Thoracic aorta (tissue), 2 donors: ENCODE data around the gene ZNF211. TPM values are rescaled to one million over a fixed set of nuclear protein-coding genes. Genes with fewer than 3 reads are reported as not detected.

ENCODE experiments used
- ATAC-seq: fragments of 150-250 bp; one replicate; pipeline ENCODE4 v1.8.0; 2017; ENCODE audit warnings: low read depth; ENCODE audit not compliant: insufficient number of reproducible peaks, low FRiP score
- DNase-seq: peaks from one replicate; pipeline ENCODE4 v3.0.0-alpha.2; 2020; ENCODE audit warnings: low spot score
- H3K27ac ChIP-seq, 2 donors: fragments of 200-600 bp; sonication (generic); 1 replicate in 1 of 2; 2 replicates in 1 of 2; pipeline ENCODE4 v1.5.1; 2016; ENCODE audit warnings: mild to moderate bottlenecking in 2 of 2, moderate library complexity in 2 of 2
- H3K27me3 ChIP-seq: fragments of 200-600 bp; sonication (generic); replicated peaks from 2 replicates; pipeline ENCODE4 v1.6.0; 2016; ENCODE audit warnings: mild to moderate bottlenecking; ENCODE audit not compliant: insufficient read depth
- H3K36me3 ChIP-seq: fragments of 200-600 bp; sonication (generic); one replicate; pipeline ENCODE4 v1.5.1; 2016
- H3K4me1 ChIP-seq, 2 donors: fragments of 200-600 bp; sonication (generic); 1 replicate in 1 of 2; 2 replicates in 1 of 2; pipeline versions ENCODE4 v1.5.1 to v1.6.0; 2016; ENCODE audit warnings: low read depth in 2 of 2, mild to moderate bottlenecking in 1 of 2; ENCODE audit not compliant: control insufficient read depth in 1 of 2
- H3K4me3 ChIP-seq: fragments of 200-600 bp; sonication (generic); 2 replicates; pipeline ENCODE4 v1.5.1; 2016; ENCODE audit warnings: mild to moderate bottlenecking
- H3K9me3 ChIP-seq: fragments of 200-600 bp; sonication (generic); 2 replicates; pipeline ENCODE4 v1.5.1; 2016
- CTCF ChIP-seq: fragments of 200-600 bp; sonication (generic); IDR thresholded peaks from one replicate; pipeline ENCODE4 v1.5.1; 2019; ENCODE audit warnings: antibody characterized with exemption
- total RNA-seq, 2 donors: library from RNA; depleted of rRNA; stranded (reverse); fragments of >200 nt; gene quantifications; one replicate each; pipeline versions ENCODE4 v1.1.0 to v1.2.3, GENCODE V29; 2016

Gene ZNF211
- total RNA-seq, 2 donors from 2014 or later, result 12.5 to 15.7 TPM

DNA sequence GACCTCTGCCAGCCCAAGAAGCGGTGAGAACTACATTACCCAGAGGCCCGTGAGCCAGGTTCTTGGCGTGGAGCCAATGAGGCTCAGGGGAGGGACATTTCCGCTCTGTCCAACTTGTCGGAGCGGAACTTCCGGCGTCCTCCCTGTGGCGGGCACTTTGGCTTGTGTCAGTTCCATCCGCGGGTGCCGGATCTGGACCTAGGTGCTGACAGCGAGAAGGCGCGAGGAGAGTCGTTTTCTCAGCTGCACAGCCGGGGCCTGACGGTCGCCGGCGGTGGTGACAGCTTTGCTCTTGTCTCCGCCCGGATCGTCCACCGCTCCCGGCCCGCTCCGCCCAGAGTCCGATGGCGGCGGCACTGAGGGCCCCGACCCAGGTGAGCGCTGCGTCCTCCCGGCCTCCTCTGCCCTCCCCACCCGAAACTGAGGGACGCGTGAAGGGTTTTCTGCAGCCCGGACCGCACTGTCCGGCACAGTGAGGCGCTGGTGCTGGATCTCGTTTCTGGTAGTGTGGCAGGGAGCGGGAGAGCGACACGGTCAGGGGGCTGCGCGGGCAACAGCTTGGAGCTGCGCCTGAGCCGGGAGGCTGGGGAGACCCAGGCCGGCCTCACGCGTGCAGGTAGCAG is 33.1 kb upstream of the ZNF211 start, which contains the start of gene ZNF530:
ZNF530 (plus strand) TSS at position 125 of the 623 bp plus-strand sequence. CDS start 4,461 bp downstream, outside the sequence.
- H3K4me1 ChIP-seq, result peaks cover 4 to 6% of the 10 kb centered on the region in 2 donors
- H3K9me3 ChIP-seq, result peaks cover 25% of the 10 kb centered on the region
- DNase-seq (peak; percentile 82), ATAC-seq (peak; percentile 50)
- H3K36me3 ChIP-seq, result peaks cover 19% of the 10 kb centered on the region
- no peaks in the 10 kb centered on the region for H3K27me3 ChIP-seq
- no peak within 1 kb of the TSS for H3K27ac ChIP-seq
- TF ChIP-seq CTCF, result no peak
- peak within 1 kb of the TSS; percentile 78 for H3K4me3 ChIP-seq

DNA sequence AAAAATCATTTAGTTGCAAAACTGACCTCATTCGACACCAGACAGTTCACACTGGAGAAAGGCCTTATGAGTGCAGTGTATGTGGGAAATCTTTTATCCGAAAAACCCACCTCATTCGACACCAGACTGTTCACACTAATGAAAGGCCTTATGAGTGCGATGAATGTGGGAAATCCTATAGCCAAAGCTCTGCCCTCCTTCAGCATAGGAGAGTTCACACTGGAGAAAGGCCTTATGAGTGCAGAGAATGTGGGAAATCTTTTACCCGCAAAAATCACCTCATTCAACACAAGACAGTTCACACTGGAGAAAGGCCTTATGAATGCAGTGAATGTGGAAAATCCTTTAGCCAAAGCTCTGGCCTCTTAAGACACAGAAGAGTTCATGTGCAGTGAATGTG is 26.0 kb upstream of the ZNF211 start:
- H3K27ac ChIP-seq, result no peak overlapping the region
- H3K9me3 ChIP-seq, result peaks cover 60% of the 10 kb centered on the region
- H3K27me3 ChIP-seq, result no peaks in the 10 kb centered on the region
- H3K36me3 ChIP-seq, result peaks cover 43% of the 10 kb centered on the region
- TF ChIP-seq CTCF, result no peak
- H3K4me3 ChIP-seq, result no peak overlapping the region
- no peaks in the 10 kb centered on the region for H3K4me1 ChIP-seq
- ATAC-seq (no peak), DNase-seq (no peak)

GRCh38 chr19:57611113-57611512 is 21.9 kb upstream of the ZNF211 start:
- Histone ChIP-seq H3K4me3 (no peak overlapping the region), H3K4me1 (peaks cover 0 to 10% of the 10 kb centered on the region in 2 donors), H3K27ac (no peak overlapping the region), H3K27me3 (no peaks in the 10 kb centered on the region), H3K9me3 (peaks cover 44% of the 10 kb centered on the region), H3K36me3 (peaks cover 21% of the 10 kb centered on the region)
- TF ChIP-seq CTCF, result no peak
- ATAC-seq (no peak), DNase-seq (no peak)

DNA sequence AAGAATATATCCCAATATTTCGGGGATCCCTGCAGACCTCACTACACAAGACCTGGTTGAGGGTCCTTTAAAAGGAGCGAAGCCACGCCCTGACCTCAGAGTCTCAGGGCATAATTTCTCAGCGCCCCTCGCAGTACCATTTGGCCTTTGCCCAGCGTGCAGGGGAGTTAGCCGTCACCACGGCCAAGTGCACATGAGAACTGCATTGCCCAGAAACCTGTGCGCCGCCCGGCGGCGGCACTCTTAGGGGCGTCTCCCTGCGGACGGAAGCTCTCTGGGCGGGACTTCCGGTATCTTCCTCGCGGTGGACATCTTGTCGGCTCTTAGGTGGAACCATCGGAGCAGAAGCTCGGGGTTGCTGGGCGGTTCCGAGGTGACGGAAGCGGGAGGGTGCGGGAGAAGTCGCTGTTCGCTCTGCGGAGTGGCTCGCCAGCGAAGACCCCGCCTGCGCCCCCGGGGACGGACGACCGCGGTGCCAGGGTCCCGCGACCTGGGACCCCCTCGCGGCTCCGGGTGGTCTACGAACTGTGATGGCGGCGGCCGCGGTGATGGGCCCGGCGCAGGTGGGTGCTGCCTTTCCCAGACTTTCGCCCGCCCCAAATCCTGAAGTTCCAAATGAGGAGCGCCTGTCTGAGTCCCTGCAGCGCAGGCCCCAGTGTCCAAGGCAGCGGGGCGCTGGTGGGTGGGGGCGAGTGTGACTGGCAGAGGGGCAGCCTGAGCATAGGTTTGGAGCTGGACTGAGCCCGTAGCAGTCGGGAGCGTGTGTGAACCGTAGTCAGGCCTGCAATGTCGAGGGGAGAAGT is 18.8 kb upstream of the ZNF211 start, which contains the start of gene ZNF134:
ZNF134 (plus strand) TSS at position 302 of the 803 bp plus-strand sequence. CDS start 5,227 bp downstream, outside the sequence.
- Histone ChIP-seq H3K27ac (peak within 1 kb of the TSS in 1 of 2 donors; percentile 1), H3K9me3 (peaks cover 49% of the 10 kb centered on the region), H3K4me1 (peaks cover 0 to 10% of the 10 kb centered on the region in 2 donors), H3K4me3 (peak within 1 kb of the TSS; percentile 75), H3K36me3 (peaks cover 37% of the 10 kb centered on the region), H3K27me3 (no peaks in the 10 kb centered on the region)
- DNase-seq (peak; percentile 49), ATAC-seq (peak; percentile 73)
- no peak for TF ChIP-seq CTCF

DNA sequence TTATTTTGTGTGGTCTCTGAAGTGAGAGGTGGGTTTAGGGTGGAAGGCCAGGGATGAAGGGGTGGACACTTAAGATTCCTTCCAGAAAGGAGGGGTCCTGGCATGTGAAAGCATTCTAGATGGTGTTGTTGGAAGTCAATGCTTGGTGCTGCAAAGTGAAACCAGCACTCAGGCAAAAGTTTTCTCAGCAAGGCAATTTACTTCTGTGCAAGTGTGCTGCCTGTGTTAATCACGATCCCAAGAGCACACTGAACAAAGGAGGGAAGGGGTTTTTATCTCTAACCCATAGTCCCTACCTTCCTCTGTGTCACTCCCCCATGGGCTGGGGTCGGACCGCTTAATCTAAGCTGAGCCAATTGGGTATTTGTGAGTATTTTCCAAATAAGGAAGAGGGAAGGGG is 17.6 kb upstream of the ZNF211 start:
- Histone ChIP-seq H3K27ac (no peak overlapping the region), H3K4me1 (peaks cover 0 to 10% of the 10 kb centered on the region in 2 donors), H3K27me3 (no peaks in the 10 kb centered on the region), H3K36me3 (peaks cover 49% of the 10 kb centered on the region), H3K4me3 (peak overlapping the region; percentile 75), H3K9me3 (peaks cover 55% of the 10 kb centered on the region)
- no peak for ATAC-seq
- no peak for DNase-seq
- TF ChIP-seq CTCF, result no peak
